Right atrium auricular region (tissue), 2 donors: Measurements from ENCODE around the gene APOBEC2. TPM values are rescaled to one million over a fixed set of nuclear protein-coding genes. Genes with fewer than 3 reads are reported as not detected.

ENCODE experiments used
- DNase-seq: peaks from one replicate; pipeline ENCODE4 v3.0.0-alpha.2; 2019; ENCODE audit warnings: low spot score
- H3K27ac ChIP-seq, 2 donors: fragments of 200-600 bp; sonication (generic); 1 replicate in 1 of 2; 2 replicates in 1 of 2; pipeline ENCODE4 v1.5.1; 2016 to 2019
- H3K27me3 ChIP-seq, 2 donors: fragments of 200-600 bp; sonication (generic); one replicate each; pipeline versions ENCODE4 v1.5.1 to v1.6.0; 2017 to 2019
- H3K36me3 ChIP-seq: fragments of 200-600 bp; sonication (generic); one replicate; pipeline ENCODE4 v1.5.1; 2016
- H3K4me1 ChIP-seq, 2 donors: fragments of 200-600 bp; sonication (generic); one replicate each; pipeline versions ENCODE4 v1.5.1 to v1.6.0; 2017 to 2019
- H3K4me3 ChIP-seq, 2 donors: fragments of 200-600 bp; sonication (generic); 1 replicate in 1 of 2; 2 replicates in 1 of 2; pipeline ENCODE4 v1.5.1; 2017 to 2019; ENCODE audit warnings: mild to moderate bottlenecking in 1 of 2, moderate library complexity in 1 of 2
- H3K9me3 ChIP-seq, 2 donors: fragments of 200-600 bp; sonication (generic); one replicate each; pipeline ENCODE4 v1.5.1; 2019
- total RNA-seq, 2 donors: library from RNA; depleted of rRNA; stranded (reverse); fragments of >200 nt; gene quantifications; one replicate each; pipeline ENCODE4 v1.1.0, GENCODE V29; 2016
- TF ChIP-seq, protein P1 (sequence below), 2 donors: fragments of 200-600 bp; sonication (generic); IDR thresholded peaks; one replicate each; pipeline ENCODE4 v1.5.1; 2019; ENCODE audit warnings: antibody characterized with exemption in 2 of 2

APOBEC2 gene
- total RNA-seq, 2 donors from 2014 or later, result 130 to 245 TPM

DNA sequence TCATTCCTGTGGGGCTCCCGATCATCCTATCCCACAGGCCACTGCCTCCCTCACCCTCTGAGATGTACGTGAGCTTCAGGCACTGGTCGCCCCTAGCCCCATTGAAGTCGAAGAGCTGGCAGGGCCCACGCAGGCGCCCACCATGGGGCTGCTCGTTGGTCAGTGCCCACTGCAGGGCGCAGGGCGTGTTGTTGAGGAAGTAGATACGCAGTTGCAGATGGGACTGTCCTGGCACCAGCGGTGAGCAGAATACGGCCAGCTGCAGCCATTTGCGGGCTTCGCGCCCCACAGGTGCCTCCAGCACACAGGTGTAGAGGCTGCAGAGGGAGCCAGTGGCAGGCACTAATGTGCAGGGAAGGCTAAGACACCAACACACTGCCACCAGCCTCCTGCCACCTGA is 20.2 kb upstream of the APOBEC2 start:
- H3K27me3 ChIP-seq, result no peaks in the 10 kb centered on the region
- TF ChIP-seq, protein P1, sequence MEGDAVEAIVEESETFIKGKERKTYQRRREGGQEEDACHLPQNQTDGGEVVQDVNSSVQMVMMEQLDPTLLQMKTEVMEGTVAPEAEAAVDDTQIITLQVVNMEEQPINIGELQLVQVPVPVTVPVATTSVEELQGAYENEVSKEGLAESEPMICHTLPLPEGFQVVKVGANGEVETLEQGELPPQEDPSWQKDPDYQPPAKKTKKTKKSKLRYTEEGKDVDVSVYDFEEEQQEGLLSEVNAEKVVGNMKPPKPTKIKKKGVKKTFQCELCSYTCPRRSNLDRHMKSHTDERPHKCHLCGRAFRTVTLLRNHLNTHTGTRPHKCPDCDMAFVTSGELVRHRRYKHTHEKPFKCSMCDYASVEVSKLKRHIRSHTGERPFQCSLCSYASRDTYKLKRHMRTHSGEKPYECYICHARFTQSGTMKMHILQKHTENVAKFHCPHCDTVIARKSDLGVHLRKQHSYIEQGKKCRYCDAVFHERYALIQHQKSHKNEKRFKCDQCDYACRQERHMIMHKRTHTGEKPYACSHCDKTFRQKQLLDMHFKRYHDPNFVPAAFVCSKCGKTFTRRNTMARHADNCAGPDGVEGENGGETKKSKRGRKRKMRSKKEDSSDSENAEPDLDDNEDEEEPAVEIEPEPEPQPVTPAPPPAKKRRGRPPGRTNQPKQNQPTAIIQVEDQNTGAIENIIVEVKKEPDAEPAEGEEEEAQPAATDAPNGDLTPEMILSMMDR (IDR thresholded peaks at IDR 0.05), result no peak
- no peaks in the 10 kb centered on the region for H3K36me3 ChIP-seq
- DNase-seq, result no peak
- peaks cover 0 to 13% of the 10 kb centered on the region in 2 donors for H3K4me1 ChIP-seq
- H3K9me3 ChIP-seq, result no peaks in the 10 kb centered on the region
- no peak overlapping the region for H3K4me3 ChIP-seq
- H3K27ac ChIP-seq, result no peak overlapping the region

DNA sequence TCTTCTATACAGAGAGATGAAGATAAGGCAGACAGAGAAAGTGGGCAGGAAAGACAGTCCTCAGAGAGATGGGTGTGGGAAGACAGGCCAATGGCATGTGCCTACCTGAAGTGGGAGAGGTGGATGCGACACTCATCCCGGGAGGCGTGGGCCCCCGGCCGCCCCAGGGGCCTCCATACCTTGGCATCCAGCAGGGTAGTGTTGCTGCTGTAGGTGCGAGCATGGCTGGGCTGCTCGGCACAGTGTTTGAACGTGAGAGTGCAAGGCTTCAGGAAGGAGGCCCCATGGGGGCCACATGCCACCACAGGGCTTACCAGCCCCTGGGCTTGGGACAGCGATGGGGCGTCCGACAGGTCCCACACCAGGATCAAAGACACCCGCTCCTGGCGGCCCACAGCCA is 19.2 kb upstream of the APOBEC2 start:
- Histone ChIP-seq H3K27ac (no peak overlapping the region), H3K4me1 (peaks cover 0 to 4% of the 10 kb centered on the region in 2 donors), H3K27me3 (no peaks in the 10 kb centered on the region), H3K36me3 (no peaks in the 10 kb centered on the region), H3K9me3 (no peaks in the 10 kb centered on the region), H3K4me3 (no peak overlapping the region)
- no peak for DNase-seq
- TF ChIP-seq, protein P1 (IDR thresholded peaks at IDR 0.05), result no peak

DNA sequence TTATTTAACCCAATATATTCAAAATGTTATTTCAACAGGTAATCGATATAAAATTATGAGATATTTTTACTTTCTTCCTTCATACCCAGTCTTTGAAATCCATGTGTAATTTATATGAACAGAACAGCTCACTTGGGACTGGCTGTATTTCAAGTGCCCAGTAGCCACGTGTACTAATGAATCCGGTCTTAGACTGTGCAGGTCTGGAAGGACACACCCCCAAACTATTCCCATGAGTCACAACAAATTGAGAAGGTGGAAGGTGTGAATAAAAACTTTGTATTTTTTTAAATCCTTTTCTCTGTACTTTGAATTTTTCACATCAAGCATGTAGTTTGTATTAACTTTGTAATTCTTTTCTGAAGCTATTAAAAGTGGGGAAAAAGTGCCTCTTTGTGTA is 16.8 kb upstream of the APOBEC2 start:
- H3K27ac ChIP-seq, result no peak overlapping the region
- H3K4me3 ChIP-seq, result no peak overlapping the region
- no peaks in the 10 kb centered on the region for H3K9me3 ChIP-seq
- TF ChIP-seq, protein P1 (IDR thresholded peaks at IDR 0.05), result no peak
- no peak for DNase-seq
- H3K36me3 ChIP-seq, result no peaks in the 10 kb centered on the region
- no peaks in the 10 kb centered on the region for H3K27me3 ChIP-seq
- H3K4me1 ChIP-seq, result peaks cover 0 to 6% of the 10 kb centered on the region in 2 donors

DNA sequence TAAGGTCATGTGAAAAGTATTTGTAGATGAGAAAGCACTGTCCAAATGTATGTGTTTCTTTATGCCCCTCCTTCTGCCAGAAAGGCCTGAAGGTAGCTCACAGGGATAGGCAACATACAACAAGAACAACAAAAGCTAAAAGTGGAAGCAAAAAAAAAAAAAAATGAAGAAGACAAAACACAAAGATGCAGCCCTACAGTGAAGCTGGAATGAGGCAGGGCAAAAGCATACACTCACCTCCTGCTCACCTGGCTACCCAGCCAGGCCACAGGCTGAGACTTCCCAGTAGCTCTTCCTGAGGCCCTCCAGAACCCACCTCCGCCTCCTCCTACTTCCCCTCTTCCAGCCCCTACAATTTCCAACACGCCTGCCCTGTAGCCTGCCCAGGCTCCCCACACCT is 16.4 kb upstream of the APOBEC2 start:
- TF ChIP-seq, protein P1 (IDR thresholded peaks at IDR 0.05), result no peak
- no peak for DNase-seq
- Histone ChIP-seq H3K36me3 (no peaks in the 10 kb centered on the region), H3K27ac (no peak overlapping the region), H3K4me3 (no peak overlapping the region), H3K9me3 (no peaks in the 10 kb centered on the region), H3K4me1 (peaks cover 0 to 6% of the 10 kb centered on the region in 2 donors), H3K27me3 (no peaks in the 10 kb centered on the region)

DNA sequence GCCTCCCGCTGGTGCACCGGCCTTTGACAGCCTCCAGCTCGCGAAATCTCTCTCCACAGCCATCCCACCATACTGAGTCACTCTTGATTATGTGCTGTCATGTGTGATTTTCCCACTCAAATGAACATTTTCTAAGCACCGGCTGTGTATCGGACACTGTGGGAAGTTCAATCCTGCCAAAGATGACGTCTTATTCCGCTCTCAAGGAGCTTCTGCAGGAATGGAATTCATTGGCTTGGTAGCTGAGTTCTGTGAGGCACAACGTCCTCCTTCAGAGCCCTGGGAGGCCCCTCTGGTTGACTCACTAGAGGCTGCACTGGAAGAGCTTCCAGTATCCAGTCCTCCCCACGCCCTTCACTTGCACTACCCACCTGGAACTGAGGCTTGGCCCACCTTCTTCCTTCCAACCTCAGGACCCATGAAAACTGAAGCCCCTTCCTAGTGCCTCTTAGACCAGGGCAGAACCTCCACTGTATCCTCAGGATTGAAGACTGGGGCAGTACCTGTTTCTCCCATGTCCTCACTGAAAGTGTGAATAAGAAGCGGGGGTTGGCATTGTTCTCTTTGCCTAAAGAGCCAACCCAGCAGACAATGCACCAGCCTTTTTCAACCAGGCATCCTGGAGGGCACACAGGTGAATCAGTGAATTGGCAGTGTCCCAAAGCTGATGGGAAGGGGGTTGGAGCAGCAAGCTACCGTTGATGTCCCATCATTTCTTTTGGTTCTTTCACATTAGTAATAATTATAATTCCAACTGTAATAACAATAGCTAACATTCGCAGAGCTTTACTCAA is 15.7 kb upstream of the APOBEC2 start:
- Histone ChIP-seq H3K4me1 (peaks cover 0 to 6% of the 10 kb centered on the region in 2 donors), H3K4me3 (no peak overlapping the region), H3K36me3 (no peaks in the 10 kb centered on the region), H3K9me3 (no peaks in the 10 kb centered on the region), H3K27ac (no peak overlapping the region), H3K27me3 (no peaks in the 10 kb centered on the region)
- TF ChIP-seq, protein P1 (IDR thresholded peaks at IDR 0.05), result no peak
- DNase-seq, result no peak

DNA sequence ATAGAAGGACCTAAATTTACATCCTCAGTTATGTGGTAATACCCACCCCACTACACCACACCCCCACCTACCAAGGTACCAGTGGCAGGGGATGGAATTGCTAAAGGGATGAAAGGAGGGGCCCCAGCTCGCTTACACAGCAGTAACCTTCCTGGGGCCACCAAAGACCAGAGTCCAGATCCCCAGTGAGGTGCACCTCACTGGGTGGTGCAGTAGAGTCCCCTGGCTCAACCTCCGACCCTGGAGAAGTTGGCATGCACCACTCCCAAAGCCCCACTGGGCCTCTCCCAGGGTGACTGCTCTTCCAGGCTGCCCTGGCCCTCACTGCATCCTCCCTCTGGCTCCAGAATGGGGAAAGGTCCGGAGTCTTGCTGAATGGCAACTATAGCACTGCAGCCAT is 14.8 kb upstream of the APOBEC2 start:
- TF ChIP-seq, protein P1 (IDR thresholded peaks at IDR 0.05), result no peak

More for the DNA sequence above, 14.8 kb upstream of the APOBEC2 start:
- Histone ChIP-seq H3K4me3 (no peak overlapping the region), H3K9me3 (no peaks in the 10 kb centered on the region), H3K36me3 (no peaks in the 10 kb centered on the region), H3K27ac (no peak overlapping the region), H3K4me1 (peaks cover 0 to 6% of the 10 kb centered on the region in 2 donors), H3K27me3 (no peaks in the 10 kb centered on the region)
- no peak for DNase-seq
